Effector memory CD4-positive, alpha-beta T cell (primary cell): ENCODE measurements around the gene IQCF6.
"Not testable (repeated sequence)": the region's sequence is repeated elsewhere in the genome, so short reads cannot be mapped to it uniquely, and the experiment has no call there.

Source experiments
- DNase-seq, 3 donors: peaks; one replicate each; pipeline ENCODE4 v3.0.0-alpha.2; 2020
- H3K27ac ChIP-seq: 2 replicates; pipeline ENCODE4 v1.7.0; 2013; ENCODE audit warnings: mild to moderate bottlenecking, low read length, moderate library complexity; ENCODE audit not compliant: insufficient read depth, poor library complexity, severe bottlenecking
- H3K27me3 ChIP-seq: replicated peaks from 2 replicates; pipeline ENCODE4 v1.7.0; 2013; ENCODE audit warnings: mild to moderate bottlenecking, low read length; ENCODE audit not compliant: insufficient read depth, control insufficient read depth, poor library complexity, severe bottlenecking
- H3K36me3 ChIP-seq: 2 replicates; pipeline ENCODE4 v1.7.0; 2013; ENCODE audit warnings: mild to moderate bottlenecking, low read length, moderate library complexity; ENCODE audit not compliant: control insufficient read depth, insufficient read depth
- H3K4me1 ChIP-seq: 2 replicates; pipeline ENCODE4 v1.7.0; 2013; ENCODE audit warnings: low read length, mild to moderate bottlenecking; ENCODE audit not compliant: control insufficient read depth, insufficient read depth, poor library complexity, severe bottlenecking
- H3K4me3 ChIP-seq: 2 replicates; pipeline ENCODE4 v1.7.0; 2013; ENCODE audit warnings: low read length, low read depth, mild to moderate bottlenecking; ENCODE audit not compliant: insufficient read depth, poor library complexity, severe bottlenecking
- H3K9me3 ChIP-seq: 2 replicates; pipeline ENCODE4 v1.7.0; 2013; ENCODE audit warnings: mild to moderate bottlenecking, low read length, moderate library complexity; ENCODE audit not compliant: control insufficient read depth

IQCF6 gene

DNA sequence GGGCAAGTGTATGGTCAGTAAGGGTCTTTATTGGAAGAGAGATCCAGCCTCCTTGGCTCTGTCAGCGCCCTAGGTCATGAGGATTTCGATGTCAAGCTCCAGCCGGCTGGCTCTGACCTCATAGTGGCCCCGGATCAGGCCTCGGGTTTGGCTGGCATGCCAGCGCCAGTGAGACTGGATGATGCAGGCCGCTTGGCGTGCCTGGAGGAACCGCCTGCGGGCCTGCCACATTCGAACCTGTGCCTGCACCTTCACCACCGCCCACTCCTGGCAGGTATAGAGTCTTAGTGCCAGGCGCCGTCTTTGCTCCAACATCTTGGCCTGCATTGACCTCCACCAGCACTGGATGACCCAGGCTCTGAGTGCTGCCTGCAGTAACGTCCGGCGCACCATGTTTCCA is 483 bp downstream of the IQCF6 start:
- no peaks in the 10 kb centered on the region for H3K4me1 ChIP-seq
- H3K27ac ChIP-seq = no peak overlapping the region
- H3K4me3 ChIP-seq = no peak overlapping the region
- H3K36me3 ChIP-seq = no peaks in the 10 kb centered on the region
- H3K9me3 ChIP-seq = no peaks in the 10 kb centered on the region
- no peak for DNase-seq
- H3K27me3 ChIP-seq = no peaks in the 10 kb centered on the region

DNA sequence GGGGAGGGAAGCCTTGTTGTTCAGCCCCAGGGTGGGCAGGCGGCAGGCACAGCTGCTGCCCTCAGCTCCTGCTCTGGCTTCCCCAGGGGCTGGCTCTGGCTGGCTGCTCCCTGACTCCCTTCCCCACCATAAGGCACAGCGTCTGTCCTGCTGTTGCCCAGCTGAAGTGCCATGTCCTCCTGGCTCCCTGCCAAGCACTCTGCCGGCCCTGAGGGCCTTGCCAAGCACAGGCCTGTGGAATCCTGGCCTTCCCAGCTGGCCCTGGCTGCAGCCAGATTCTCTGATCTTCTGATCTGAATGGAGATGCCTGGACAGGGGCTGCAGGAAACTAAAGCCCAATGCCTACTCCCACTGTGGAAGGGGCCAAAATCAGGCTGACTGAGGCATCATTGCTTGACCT is 1.1 kb downstream of the IQCF6 start:
- DNase-seq = no peak
- H3K27ac ChIP-seq = no peak overlapping the region
- H3K9me3 ChIP-seq = no peaks in the 10 kb centered on the region
- H3K27me3 ChIP-seq = no peaks in the 10 kb centered on the region
- no peaks in the 10 kb centered on the region for H3K4me1 ChIP-seq
- no peaks in the 10 kb centered on the region for H3K36me3 ChIP-seq
- no peak overlapping the region for H3K4me3 ChIP-seq

DNA sequence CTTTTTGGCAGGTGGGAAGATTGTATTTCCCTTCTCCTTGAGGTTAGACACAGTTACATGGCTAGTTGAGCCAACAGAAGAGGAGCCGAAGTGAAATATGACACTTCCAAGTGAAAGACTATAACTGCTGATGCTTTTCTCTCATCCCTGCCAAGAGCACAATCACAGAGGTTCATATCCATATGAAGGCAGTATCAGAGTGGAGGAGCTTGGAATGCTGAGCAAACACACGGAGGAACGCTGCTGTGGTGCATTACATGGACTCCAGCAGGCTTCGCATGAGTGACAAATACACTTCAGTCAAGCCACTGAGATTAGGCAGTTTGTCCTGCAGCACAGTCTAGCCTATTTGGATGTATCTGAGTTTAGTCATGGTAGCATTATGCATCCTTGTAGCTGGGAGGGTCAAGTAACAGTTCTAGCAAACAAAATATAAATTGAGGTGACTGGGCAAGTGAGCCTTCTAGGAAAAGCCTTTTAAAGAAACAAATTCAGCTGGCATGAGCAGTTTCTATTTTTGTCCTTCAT is 5.4 kb downstream of the IQCF6 start:
- Histone ChIP-seq H3K36me3 (no peaks in the 10 kb centered on the region), H3K9me3 (no peaks in the 10 kb centered on the region), H3K27ac (no peak overlapping the region), H3K4me1 (no peaks in the 10 kb centered on the region), H3K4me3 (no peak overlapping the region), H3K27me3 (no peaks in the 10 kb centered on the region)
- DNase-seq = no peak

DNA sequence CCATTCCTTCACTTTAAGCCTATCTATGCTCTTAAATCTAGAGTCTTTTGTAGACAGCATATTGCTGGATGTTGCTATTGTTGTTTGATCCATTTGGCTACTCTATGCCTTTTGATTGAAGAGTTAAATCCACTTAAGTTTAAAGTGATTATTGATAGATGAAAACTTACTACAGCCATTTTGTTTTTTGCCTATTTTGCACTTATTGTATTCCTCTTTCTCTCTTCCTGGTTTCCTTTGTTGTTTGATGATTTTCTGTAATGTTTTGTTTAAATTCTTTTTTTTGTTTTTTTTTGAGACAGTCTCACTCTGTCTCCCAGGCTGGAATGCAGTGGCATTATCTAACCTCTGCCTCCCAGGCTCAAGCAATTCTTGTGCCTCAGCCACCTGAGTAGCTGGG is 19.8 kb downstream of the IQCF6 start:
- DNase-seq = no peak
- no peaks in the 10 kb centered on the region for H3K9me3 ChIP-seq
- no peak overlapping the region for H3K27ac ChIP-seq
- H3K4me1 ChIP-seq = no peaks in the 10 kb centered on the region
- no peaks in the 10 kb centered on the region for H3K27me3 ChIP-seq
- H3K4me3 ChIP-seq = no peak overlapping the region
- no peaks in the 10 kb centered on the region for H3K36me3 ChIP-seq

DNA sequence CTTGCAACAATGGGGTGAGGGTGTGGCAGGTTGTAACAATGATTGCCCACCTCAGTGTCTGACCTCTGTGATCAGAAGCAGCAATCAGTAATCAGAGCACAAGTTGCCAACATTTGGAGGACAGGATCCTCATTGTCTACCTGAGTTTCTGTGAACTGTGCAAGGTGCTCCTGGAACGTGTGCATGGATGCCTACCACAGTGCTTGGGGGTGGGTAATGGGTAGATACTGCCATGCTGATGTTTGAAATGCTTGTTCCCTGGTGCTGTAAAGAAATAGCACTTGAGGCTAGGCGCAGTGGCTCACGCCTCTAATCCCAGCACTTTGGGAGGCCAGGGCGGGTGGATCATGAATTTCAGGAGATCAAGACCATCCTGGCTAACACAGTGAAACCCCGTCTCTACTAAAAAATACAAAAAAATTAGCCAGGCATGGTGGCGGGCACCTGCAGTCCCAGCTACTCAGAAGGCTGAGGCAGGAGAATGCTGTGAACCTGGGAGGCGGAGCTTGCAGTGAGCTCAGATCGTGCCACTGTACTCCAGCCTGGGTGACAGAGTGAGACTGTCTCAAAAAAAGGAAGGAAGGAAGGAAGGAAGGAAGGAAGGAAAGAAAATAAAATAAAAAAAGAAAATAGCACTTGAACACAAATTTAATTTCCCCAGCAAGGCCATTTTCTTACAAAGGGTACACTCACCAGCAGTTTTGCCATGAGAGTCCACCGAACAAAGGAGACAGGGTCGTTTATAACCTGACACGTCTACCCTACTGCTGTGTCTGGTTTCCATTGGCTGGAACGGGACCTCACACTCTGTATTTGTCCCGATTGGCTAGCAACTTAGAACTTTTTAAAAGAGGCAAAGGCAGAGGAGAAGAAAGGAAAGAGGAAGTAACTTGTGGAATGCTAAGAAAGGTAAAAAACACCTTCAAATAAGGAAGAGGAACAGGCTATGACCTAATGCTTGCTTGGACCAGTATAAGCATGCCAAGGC is 25.0 kb downstream of the IQCF6 start:
- H3K27me3 ChIP-seq, H3K4me1 ChIP-seq, H3K36me3 ChIP-seq, DNase-seq, H3K9me3 ChIP-seq, H3K4me3 ChIP-seq, H3K27ac ChIP-seq: not testable (repeated sequence)

DNA sequence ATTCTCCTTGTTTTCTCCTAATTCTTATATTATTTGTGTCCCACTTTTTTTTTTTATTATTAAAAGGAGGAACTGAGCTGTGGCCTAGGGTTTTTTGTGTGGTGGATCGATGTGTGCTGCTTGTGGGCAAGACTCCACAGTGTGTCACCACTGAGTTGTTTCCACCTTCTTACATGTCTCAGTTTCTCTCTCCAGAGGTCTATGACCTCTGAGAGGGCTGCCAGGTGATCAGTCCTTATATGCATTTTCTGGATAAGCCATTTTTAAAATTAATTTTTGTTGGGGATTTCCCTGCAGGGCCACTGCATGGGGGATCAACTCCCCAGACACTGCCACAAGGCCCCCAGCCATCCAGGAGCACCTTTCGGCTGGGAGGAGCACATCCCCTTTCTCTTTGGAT is 27.8 kb downstream of the IQCF6 start:
- Histone ChIP-seq H3K4me3 (no peak overlapping the region), H3K27ac (no peak overlapping the region), H3K36me3 (no peaks in the 10 kb centered on the region), H3K27me3 (no peaks in the 10 kb centered on the region), H3K4me1 (no peaks in the 10 kb centered on the region), H3K9me3 (no peaks in the 10 kb centered on the region)
- DNase-seq = no peak

DNA sequence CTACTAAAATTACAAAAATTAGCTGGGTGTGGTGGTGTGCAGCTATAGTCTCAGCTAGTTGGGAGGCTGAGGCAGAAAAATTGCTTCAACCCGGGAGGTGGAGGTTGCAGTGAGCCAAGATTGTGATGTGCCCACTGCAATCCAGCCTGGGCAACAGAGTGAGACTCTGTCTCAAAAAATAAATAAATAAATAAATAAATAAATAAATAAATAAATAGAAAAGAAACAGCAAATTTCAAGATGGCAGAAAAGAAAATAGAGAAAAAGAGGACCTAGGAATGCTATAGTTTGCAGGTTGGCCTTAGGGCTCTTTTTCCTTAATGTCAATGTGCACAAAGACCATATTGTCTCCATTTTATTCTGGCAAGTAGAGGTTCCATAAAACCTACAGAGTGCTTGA is 28.2 kb downstream of the IQCF6 start:
- no peak for DNase-seq
- Histone ChIP-seq H3K36me3 (no peaks in the 10 kb centered on the region), H3K4me3 (no peak overlapping the region), H3K9me3 (no peaks in the 10 kb centered on the region), H3K4me1 (no peaks in the 10 kb centered on the region), H3K27ac (no peak overlapping the region), H3K27me3 (no peaks in the 10 kb centered on the region)

DNA sequence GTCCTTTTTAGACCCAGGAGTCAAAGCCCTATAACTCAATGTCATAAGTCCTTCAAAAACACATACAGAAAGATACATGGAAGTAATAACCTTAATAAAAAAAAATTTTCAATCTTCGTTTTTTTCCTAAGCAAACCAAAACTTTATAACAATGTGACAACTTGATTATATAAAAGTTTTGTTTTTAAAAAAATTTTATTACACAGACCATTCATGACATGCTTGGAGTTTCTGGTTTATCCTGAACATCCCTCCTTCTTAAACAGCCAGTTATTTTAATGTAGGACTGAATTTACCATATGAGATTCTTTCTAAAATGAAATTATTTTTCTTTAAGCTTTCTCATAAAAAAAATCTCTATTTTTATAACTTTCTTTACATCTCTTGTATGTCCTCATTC is 30.7 kb downstream of the IQCF6 start:
- H3K36me3 ChIP-seq = no peaks in the 10 kb centered on the region
- no peaks in the 10 kb centered on the region for H3K27me3 ChIP-seq
- H3K27ac ChIP-seq = no peak overlapping the region
- H3K4me3 ChIP-seq = no peak overlapping the region
- H3K4me1 ChIP-seq = no peaks in the 10 kb centered on the region
- H3K9me3 ChIP-seq = no peaks in the 10 kb centered on the region
- no peak for DNase-seq

DNA sequence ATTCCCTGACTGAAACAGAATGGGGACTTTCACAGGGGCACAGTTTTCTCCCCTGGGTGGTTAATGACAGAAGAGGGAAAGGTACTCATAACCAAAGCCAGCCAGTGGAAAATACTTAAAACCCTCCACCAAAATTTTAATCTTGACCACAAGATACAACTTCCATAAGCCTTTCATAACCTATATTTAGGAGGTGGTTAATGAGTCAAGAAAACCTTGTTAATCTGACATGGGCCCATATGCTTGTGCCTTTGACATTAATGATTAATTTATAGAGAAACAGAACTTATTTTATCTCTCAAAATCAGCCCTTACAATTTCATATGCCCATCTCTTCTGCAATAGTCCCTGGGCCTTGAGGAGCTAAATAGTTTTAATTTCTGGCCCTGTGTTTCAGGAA is 31.2 kb downstream of the IQCF6 start:
- H3K4me1 ChIP-seq = no peaks in the 10 kb centered on the region
- no peaks in the 10 kb centered on the region for H3K27me3 ChIP-seq
- H3K4me3 ChIP-seq = no peak overlapping the region
- no peaks in the 10 kb centered on the region for H3K9me3 ChIP-seq
- no peaks in the 10 kb centered on the region for H3K36me3 ChIP-seq
- DNase-seq = no peak
- H3K27ac ChIP-seq = no peak overlapping the region

DNA sequence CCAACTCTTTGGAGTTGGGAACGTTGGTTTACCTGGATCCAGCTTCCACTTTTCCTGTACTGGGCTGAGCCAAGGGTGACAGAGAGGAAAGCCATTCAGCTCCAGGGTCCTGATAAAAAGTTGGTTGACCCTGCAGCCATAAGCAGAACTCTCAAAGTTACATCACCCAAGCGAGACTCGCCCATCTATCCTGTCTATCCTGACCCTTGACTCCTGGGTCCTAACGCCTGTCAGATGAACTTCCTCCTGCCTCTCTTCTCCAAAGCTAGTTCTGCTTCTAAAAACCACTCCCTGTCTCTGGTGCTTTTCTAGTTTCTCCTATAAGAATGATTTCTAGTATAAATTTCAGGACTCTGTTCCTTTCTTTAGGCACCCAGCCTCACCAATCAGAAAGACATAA is 36.1 kb downstream of the IQCF6 start:
- H3K9me3 ChIP-seq, H3K36me3 ChIP-seq, H3K4me1 ChIP-seq, H3K27me3 ChIP-seq, H3K4me3 ChIP-seq, H3K27ac ChIP-seq, DNase-seq: not testable (repeated sequence)
